CD14-positive monocyte (primary cell): ENCODE data around the gene PLA2G4A. TPM values are rescaled to one million over a fixed set of nuclear protein-coding genes. Genes with fewer than 3 reads are reported as not detected.

ENCODE experiments used
- DNase-seq, 3 donors: peaks; one replicate each; pipeline ENCODE4 v3.0.0-alpha.2; 2011 to 2022
- H2AFZ ChIP-seq: 2 replicates; pipeline ENCODE4 v1.6.0; 2012; ENCODE audit warnings: mild to moderate bottlenecking, low read depth, low read length, inconsistent platforms; ENCODE audit not compliant: insufficient read depth, poor library complexity, severe bottlenecking
- H3K27ac ChIP-seq, 2 donors: 1 replicate in 1 of 2; 2 replicates in 1 of 2; pipeline ENCODE4 v1.5.1; 2012 to 2013; ENCODE audit warnings: low read length in 2 of 2, control low read depth in 1 of 2, inconsistent platforms in 1 of 2, low read depth in 1 of 2, mild to moderate bottlenecking in 1 of 2
- H3K27me3 ChIP-seq, 2 donors: one replicate each; pipeline versions ENCODE4 v1.6.0 to v1.6.1; 2011 to 2013; ENCODE audit warnings: low read length in 2 of 2; ENCODE audit not compliant: control insufficient read depth in 2 of 2, insufficient read depth in 2 of 2
- H3K36me3 ChIP-seq, 2 donors: replicated peaks in 1 of 2; 1 replicate in 1 of 2; 2 replicates in 1 of 2; pipeline versions ENCODE4 v1.5.1 to v1.6.1; 2012 to 2013; ENCODE audit warnings: low read length in 2 of 2, control low read depth in 1 of 2, inconsistent platforms in 1 of 2, mild to moderate bottlenecking in 1 of 2; ENCODE audit not compliant: insufficient read depth in 2 of 2, control insufficient read depth in 1 of 2
- H3K4me1 ChIP-seq, 2 donors: 1 replicate in 1 of 2; 2 replicates in 1 of 2; pipeline versions ENCODE4 v1.5.1 to v1.6.1; 2012 to 2013; ENCODE audit warnings: low read length in 2 of 2, control low read depth in 1 of 2, inconsistent platforms in 1 of 2, mild to moderate bottlenecking in 1 of 2, moderate library complexity in 1 of 2; ENCODE audit not compliant: insufficient read depth in 2 of 2, control insufficient read depth in 1 of 2
- H3K4me2 ChIP-seq: replicated peaks from 2 replicates; pipeline ENCODE3; 2012; ENCODE audit warnings: low read length, moderate library complexity, mild to moderate bottlenecking; ENCODE audit not compliant: poor library complexity, severe bottlenecking; ENCODE audit errors: extremely low read depth
- H3K4me3 ChIP-seq, 3 experiments: fragments of 200-600 bp in 1 of 3; sonication (generic) in 1 of 3; replicated peaks in 1 of 3; 1 replicate in 2 of 3; 2 replicates in 1 of 3; pipeline ENCODE4 v1.5.1; 2011 to 2013; ENCODE audit warnings: low read length in 3 of 3, mild to moderate bottlenecking in 3 of 3, control low read depth in 2 of 3, low read depth in 2 of 3, inconsistent platforms in 1 of 3, moderate library complexity in 1 of 3
- H3K79me2 ChIP-seq: 2 replicates; pipeline ENCODE4 v1.6.0; 2012; ENCODE audit warnings: mild to moderate bottlenecking, control low read depth, inconsistent platforms, low read length, moderate library complexity; ENCODE audit not compliant: insufficient read depth
- H3K9ac ChIP-seq: 2 replicates; pipeline ENCODE4 v1.6.0; 2017; ENCODE audit warnings: low read length, mild to moderate bottlenecking; ENCODE audit not compliant: insufficient read depth, poor library complexity, severe bottlenecking
- H3K9me3 ChIP-seq, 2 donors: replicated peaks in 1 of 2; 1 replicate in 1 of 2; 2 replicates in 1 of 2; pipeline versions ENCODE4 v1.5.1 to v1.6.1; 2012 to 2013; ENCODE audit warnings: low read length in 2 of 2, control low read depth in 1 of 2; ENCODE audit not compliant: control insufficient read depth in 1 of 2, insufficient read depth in 1 of 2
- H4K20me1 ChIP-seq: 2 replicates; pipeline ENCODE4 v1.6.0; 2012; ENCODE audit warnings: mild to moderate bottlenecking, low read length, control low read depth, moderate library complexity; ENCODE audit not compliant: insufficient read depth
- H3K27ac Mint-ChIP-seq, 7 donors: one replicate each; pipeline ENCODE4 v1.8.0; 2020; ENCODE audit warnings: mild to moderate bottlenecking in 7 of 7, mixed read lengths in 7 of 7, moderate library complexity in 6 of 7, inconsistent platforms in 2 of 7
- H3K27me3 Mint-ChIP-seq, 3 donors: one replicate each; pipeline ENCODE4 v1.8.0; 2021 to 2022; ENCODE audit warnings: low read depth in 3 of 3, mild to moderate bottlenecking in 3 of 3, mixed read lengths in 3 of 3, moderate library complexity in 3 of 3, inconsistent platforms in 1 of 3
- H3K36me3 Mint-ChIP-seq, 2 donors: one replicate each; pipeline ENCODE4 v1.8.0; 2020; ENCODE audit warnings: mixed read lengths in 2 of 2, inconsistent platforms in 1 of 2, mild to moderate bottlenecking in 1 of 2
- H3K4me1 Mint-ChIP-seq: one replicate; pipeline ENCODE4 v1.8.0; 2020; ENCODE audit warnings: mild to moderate bottlenecking, mixed read lengths
- H3K4me3 Mint-ChIP-seq, 2 donors: one replicate each; pipeline ENCODE4 v1.8.0; 2020; ENCODE audit warnings: mild to moderate bottlenecking in 2 of 2, mixed read lengths in 2 of 2, moderate library complexity in 1 of 2
- H3K9me3 Mint-ChIP-seq, 7 donors: one replicate each; pipeline ENCODE4 v1.8.0; 2020 to 2022; ENCODE audit warnings: mixed read lengths in 7 of 7, mild to moderate bottlenecking in 6 of 7, moderate library complexity in 6 of 7, inconsistent platforms in 2 of 7
- CTCF ChIP-seq: fragments of 200-600 bp; IDR thresholded peaks from one replicate; pipeline ENCODE4 v1.8.0; 2022; ENCODE audit warnings: antibody characterized with exemption, mild to moderate bottlenecking
- WGBS: methylation state at CpG from one replicate; pipeline ENCODE4 v1.1.5; 2013; ENCODE audit warnings: missing lambda C conversion rate; ENCODE audit not compliant: insufficient coverage; 5-methylcytosine and 5-hydroxymethylcytosine counted together
- intact Hi-C, 2 donors: fragments of 100-400 bp; cut with micrococcal nuclease; formaldehyde crosslinking; loops; one replicate each; pipeline versions ENCODE4 v1.15.0 to v1.15.1; 2023
- polyA plus RNA-seq, 3 donors: library from polyadenylated mRNA; depleted of rRNA in 1 of 3; unstranded in 2 of 3; stranded (reverse) in 1 of 3; fragments of 300-500 nt in 2 of 3; fragments of >200 nt in 1 of 3; fragmentation: Illumina TruSeq in 2 of 3; gene quantifications; 1 replicate in 2 of 3; 2 replicates in 1 of 3; pipeline ENCODE4 v1.2.3, GENCODE V29; 2012 to 2021

Gene PLA2G4A
- polyA plus RNA-seq, 3 donors, result 1.4 to 4.5 (median 4.1) TPM

- no peak for TF ChIP-seq CTCF
- Mint-ChIP-seq H3K27me3 (no peaks in the 10 kb centered on the region), H3K27ac (peak overlapping the region; percentile 82 to 94 (median 91)), H3K4me3 (peak overlapping the region; percentile 49 to 86), H3K9me3 (no peaks in the 10 kb centered on the region), H3K4me1 (peaks cover 51% of the 10 kb centered on the region), H3K36me3 (peaks cover 5 to 11% of the 10 kb centered on the region in 2 donors)
- H3K36me3 ChIP-seq, result peaks cover 0 to 3% of the 10 kb centered on the region in 2 donors
- no peak overlapping the region for H2AFZ ChIP-seq
- H3K4me3 ChIP-seq, result peak overlapping the region in 1 of 3 experiments; percentile 42
- no peaks in the 10 kb centered on the region for H3K27me3 ChIP-seq
- H3K9ac ChIP-seq, result no peak overlapping the region
- peak overlapping the region; percentile 71 to 73 for H3K27ac ChIP-seq
- H3K9me3 ChIP-seq, result no peaks in the 10 kb centered on the region
- peaks cover 80% of the 10 kb centered on the region for H3K79me2 ChIP-seq
- DNase-seq, result peak in 1 of 3 donors; percentile 10
- H3K4me1 ChIP-seq, result peaks cover 40 to 41% of the 10 kb centered on the region in 2 donors
- H4K20me1 ChIP-seq, result no peaks in the 10 kb centered on the region
- no CpG with 5 or more reads among the region's 2 CpGs for WGBS
- H3K4me2 ChIP-seq, result peak overlapping the region; percentile 49
- intact Hi-C loops, result no loop called here
These were observed 10.3 kb downstream of the PLA2G4A start for GRCh38 chr1:186839041-186839400.

- Histone ChIP-seq H3K27ac (no peak overlapping the region), H3K4me2 (no peak overlapping the region), H2AFZ (no peak overlapping the region), H3K27me3 (no peaks in the 10 kb centered on the region), H3K36me3 (peaks cover 0 to 5% of the 10 kb centered on the region in 2 donors), H4K20me1 (no peaks in the 10 kb centered on the region), H3K9ac (no peak overlapping the region), H3K4me3 (no peak overlapping the region), H3K4me1 (peaks cover 51 to 55% of the 10 kb centered on the region in 2 donors), H3K79me2 (peaks cover 72% of the 10 kb centered on the region), H3K9me3 (no peaks in the 10 kb centered on the region)
- H3K36me3 Mint-ChIP-seq, result peaks cover 5 to 11% of the 10 kb centered on the region in 2 donors
- no peaks in the 10 kb centered on the region for H3K27me3 Mint-ChIP-seq
- no CpG with 5 or more reads among the region's 3 CpGs for WGBS
- H3K9me3 Mint-ChIP-seq, result no peaks in the 10 kb centered on the region
- no peak overlapping the region for H3K4me3 Mint-ChIP-seq
- H3K4me1 Mint-ChIP-seq, result peaks cover 67% of the 10 kb centered on the region
- no peak overlapping the region for H3K27ac Mint-ChIP-seq
- no peak for TF ChIP-seq CTCF
- intact Hi-C loops, result no loop called here
- no peak for DNase-seq
These were observed 12.8 kb downstream of the PLA2G4A start for GRCh38 chr1:186841599-186841998.
